ENCODE measurements around the gene CCDC9B.

GRCh38 chr15:40301467-40302179 lies 39.1 kb downstream of the CCDC9B start:
- TF ChIP-seq CTCF (conservative IDR thresholded peaks at IDR 0.05 in 1 of 2, IDR thresholded peaks at IDR 0.05 in 1 of 2; ENCODE audit: low read depth in 1 of 2, low read length in 2 of 2) (no peak), EZH2 (IDR thresholded peaks at IDR 0.05; ENCODE audit: low read length, missing control alignments) (no peak)
